K562 (cell line): Measurements from ENCODE around the gene NAV2.

Experiments
- CEBPB ChIP-seq: fragments of 450-650 bp; IDR thresholded peaks from 2 replicates; pipeline ENCODE4 v1.6.1; 2016; ENCODE audit warnings: missing genetic modification characterization, missing compliant biosample characterization
- JUNB ChIP-seq: fragments of 450-650 bp; formaldehyde crosslinking; conservative IDR thresholded peaks from 2 replicates; pipeline ENCODE4 v1.4.0; 2020; ENCODE audit warnings: mild to moderate bottlenecking
- TF ChIP-seq, protein P1 (sequence below), 3 experiments: IDR thresholded peaks in 2 of 3; conservative IDR thresholded peaks in 1 of 3; 2 replicates each; pipeline ENCODE4 v1.5.1; 2011 to 2012; ENCODE audit warnings: low read length in 3 of 3, mild to moderate bottlenecking in 3 of 3, control low read depth in 2 of 3, improper control_type of control experiment in 1 of 3, inconsistent platforms in 1 of 3, low read depth in 1 of 3, mixed read lengths in 1 of 3, moderate library complexity in 1 of 3; ENCODE audit not compliant: insufficient read depth in 2 of 3

DNA sequence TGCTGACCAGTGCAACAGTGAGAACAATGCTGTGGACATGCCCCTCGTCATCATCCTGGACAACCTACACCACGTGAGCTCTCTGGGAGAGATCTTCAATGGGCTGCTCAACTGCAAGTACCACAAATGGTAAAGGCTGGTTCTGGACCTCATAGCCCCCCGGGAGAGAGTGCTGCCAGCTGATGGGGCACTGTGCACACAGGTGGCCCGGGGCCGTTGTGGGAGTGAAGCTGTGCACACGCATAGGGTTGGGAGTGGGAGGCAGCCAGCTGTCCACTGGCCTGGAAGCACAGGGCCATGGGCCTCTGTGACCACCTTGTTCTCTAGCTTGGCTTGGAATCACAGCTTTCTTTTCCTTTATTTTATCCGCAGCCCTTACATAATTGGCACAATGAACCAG, 390.6 kb downstream of the NAV2 start:
- TF ChIP-seq, protein P1, sequence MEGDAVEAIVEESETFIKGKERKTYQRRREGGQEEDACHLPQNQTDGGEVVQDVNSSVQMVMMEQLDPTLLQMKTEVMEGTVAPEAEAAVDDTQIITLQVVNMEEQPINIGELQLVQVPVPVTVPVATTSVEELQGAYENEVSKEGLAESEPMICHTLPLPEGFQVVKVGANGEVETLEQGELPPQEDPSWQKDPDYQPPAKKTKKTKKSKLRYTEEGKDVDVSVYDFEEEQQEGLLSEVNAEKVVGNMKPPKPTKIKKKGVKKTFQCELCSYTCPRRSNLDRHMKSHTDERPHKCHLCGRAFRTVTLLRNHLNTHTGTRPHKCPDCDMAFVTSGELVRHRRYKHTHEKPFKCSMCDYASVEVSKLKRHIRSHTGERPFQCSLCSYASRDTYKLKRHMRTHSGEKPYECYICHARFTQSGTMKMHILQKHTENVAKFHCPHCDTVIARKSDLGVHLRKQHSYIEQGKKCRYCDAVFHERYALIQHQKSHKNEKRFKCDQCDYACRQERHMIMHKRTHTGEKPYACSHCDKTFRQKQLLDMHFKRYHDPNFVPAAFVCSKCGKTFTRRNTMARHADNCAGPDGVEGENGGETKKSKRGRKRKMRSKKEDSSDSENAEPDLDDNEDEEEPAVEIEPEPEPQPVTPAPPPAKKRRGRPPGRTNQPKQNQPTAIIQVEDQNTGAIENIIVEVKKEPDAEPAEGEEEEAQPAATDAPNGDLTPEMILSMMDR (IDR thresholded peaks at IDR 0.05 in 2 of 3, conservative IDR thresholded peaks at IDR 0.05 in 1 of 3; ENCODE audit: insufficient read depth in 2 of 3, low read depth in 1 of 3, low read length in 3 of 3) = no peak
- TF ChIP-seq JUNB (CRISPR knock-in tag) (no peak), CEBPB (tag) (no peak)
